Upper lobe of right lung (tissue), 1 donor: Measurements from ENCODE around the gene MUC5AC. TPM values are rescaled to one million over a fixed set of nuclear protein-coding genes. Genes with fewer than 3 reads are reported as not detected.

Experiments used
- ATAC-seq: fragments of 200-7000 bp; cut with Tn5 transposase; one replicate; pipeline ENCODE4 v1.9.1; 2020; ENCODE audit warnings: mild to moderate bottlenecking, moderate library complexity
- DNase-seq: peaks from one replicate; pipeline ENCODE4 v3.0.0-alpha.2; 2020
- H3K27ac ChIP-seq: fragments of 200-600 bp; one replicate; pipeline ENCODE4 v1.8.0; 2022
- H3K27me3 ChIP-seq: fragments of 200-600 bp; one replicate; pipeline ENCODE4 v1.8.0; 2022; ENCODE audit warnings: mild to moderate bottlenecking
- H3K36me3 ChIP-seq: fragments of 200-600 bp; one replicate; pipeline ENCODE4 v1.8.0; 2022
- H3K4me1 ChIP-seq: fragments of 200-600 bp; one replicate; pipeline ENCODE4 v1.8.0; 2022
- H3K4me3 ChIP-seq: fragments of 200-600 bp; one replicate; pipeline ENCODE4 v1.8.0; 2022; ENCODE audit warnings: mild to moderate bottlenecking
- H3K9me3 ChIP-seq: fragments of 200-600 bp; one replicate; pipeline ENCODE4 v1.8.0; 2022
- CTCF ChIP-seq: fragments of 200-600 bp; IDR thresholded peaks from one replicate; pipeline ENCODE4 v1.8.0; 2022; ENCODE audit warnings: antibody characterized with exemption
- intact Hi-C: fragments of 100-400 bp; cut with DNase I; formaldehyde crosslinking; loops from one replicate; pipeline ENCODE4 v1.11.0; 2022
- long read RNA-seq: library from polyadenylated mRNA; unstranded; transcript quantifications from one replicate; pipeline ENCODE4 v2.0.0, GENCODE V29; 2021
- total RNA-seq: library from RNA; stranded (reverse); fragmentation: NEBNext Ultra II Directional; extraction: Animal tissue kit (Norgen Biotek cat#: 25700); gene quantifications from one replicate; pipeline ENCODE4 v1.2.1, GENCODE V29; 2021
- donor health status: DM: no; HTN: yes; CAD: no; lungs with severe emphysema.

MUC5AC gene, protein sequence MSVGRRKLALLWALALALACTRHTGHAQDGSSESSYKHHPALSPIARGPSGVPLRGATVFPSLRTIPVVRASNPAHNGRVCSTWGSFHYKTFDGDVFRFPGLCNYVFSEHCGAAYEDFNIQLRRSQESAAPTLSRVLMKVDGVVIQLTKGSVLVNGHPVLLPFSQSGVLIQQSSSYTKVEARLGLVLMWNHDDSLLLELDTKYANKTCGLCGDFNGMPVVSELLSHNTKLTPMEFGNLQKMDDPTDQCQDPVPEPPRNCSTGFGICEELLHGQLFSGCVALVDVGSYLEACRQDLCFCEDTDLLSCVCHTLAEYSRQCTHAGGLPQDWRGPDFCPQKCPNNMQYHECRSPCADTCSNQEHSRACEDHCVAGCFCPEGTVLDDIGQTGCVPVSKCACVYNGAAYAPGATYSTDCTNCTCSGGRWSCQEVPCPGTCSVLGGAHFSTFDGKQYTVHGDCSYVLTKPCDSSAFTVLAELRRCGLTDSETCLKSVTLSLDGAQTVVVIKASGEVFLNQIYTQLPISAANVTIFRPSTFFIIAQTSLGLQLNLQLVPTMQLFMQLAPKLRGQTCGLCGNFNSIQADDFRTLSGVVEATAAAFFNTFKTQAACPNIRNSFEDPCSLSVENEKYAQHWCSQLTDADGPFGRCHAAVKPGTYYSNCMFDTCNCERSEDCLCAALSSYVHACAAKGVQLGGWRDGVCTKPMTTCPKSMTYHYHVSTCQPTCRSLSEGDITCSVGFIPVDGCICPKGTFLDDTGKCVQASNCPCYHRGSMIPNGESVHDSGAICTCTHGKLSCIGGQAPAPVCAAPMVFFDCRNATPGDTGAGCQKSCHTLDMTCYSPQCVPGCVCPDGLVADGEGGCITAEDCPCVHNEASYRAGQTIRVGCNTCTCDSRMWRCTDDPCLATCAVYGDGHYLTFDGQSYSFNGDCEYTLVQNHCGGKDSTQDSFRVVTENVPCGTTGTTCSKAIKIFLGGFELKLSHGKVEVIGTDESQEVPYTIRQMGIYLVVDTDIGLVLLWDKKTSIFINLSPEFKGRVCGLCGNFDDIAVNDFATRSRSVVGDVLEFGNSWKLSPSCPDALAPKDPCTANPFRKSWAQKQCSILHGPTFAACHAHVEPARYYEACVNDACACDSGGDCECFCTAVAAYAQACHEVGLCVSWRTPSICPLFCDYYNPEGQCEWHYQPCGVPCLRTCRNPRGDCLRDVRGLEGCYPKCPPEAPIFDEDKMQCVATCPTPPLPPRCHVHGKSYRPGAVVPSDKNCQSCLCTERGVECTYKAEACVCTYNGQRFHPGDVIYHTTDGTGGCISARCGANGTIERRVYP (N-terminal part only)
- not detected for total RNA-seq
- long read RNA-seq, result 0 reads

DNA sequence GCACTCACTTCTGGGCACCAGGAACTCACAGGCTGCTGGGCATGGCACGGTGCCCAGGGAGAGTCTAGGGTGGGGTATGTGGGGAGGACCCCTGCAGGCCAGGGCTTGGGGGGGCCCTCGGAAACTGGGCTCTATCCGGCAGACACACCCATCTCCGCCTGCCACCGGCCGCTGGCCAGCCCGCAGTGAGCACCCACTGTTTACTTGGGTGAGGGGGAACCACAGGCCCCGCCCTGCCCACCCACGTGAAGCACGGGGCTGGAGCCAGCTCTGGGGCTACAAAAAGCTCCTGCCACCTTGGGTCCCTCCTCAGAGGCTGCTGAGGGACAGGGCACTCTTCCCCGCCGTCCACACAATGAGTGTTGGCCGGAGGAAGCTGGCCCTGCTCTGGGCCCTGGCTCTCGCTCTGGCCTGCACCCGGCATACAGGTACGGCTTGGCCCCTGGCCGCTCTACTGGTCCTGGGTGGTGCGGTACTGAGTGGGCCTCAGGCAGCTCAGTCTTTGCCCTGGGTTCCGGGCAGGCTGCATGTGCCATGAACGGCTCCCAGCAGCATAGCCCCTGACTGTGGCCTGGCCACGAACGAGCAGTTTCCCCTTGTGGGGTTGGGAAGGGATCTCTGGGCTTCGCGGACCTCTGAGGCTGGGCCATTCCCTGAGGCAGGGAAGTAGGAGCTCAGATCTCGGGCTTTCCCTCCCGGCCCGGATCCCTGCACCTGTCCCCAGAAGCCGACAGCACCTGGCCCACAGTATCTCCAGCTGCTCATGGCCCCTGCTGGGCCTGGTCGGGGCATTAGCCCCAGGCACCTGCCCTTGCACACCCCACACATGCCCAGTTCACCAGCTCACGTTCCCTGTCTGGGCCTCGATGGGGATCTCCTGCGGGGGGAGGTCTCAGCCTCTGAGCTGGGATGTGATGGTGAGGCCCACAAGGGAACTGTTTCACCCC, at the start of gene MUC5AC:
Gene MUC5AC, plus strand, starts transcription at position 309 of the 947 bp plus-strand sequence. Its CDS starts 47 bp downstream, at position 356.
- peak; percentile 60 for DNase-seq
- no peak within 1 kb of the TSS for H3K27ac ChIP-seq
- no peaks in the 10 kb centered on the region for H3K4me1 ChIP-seq
- H3K27me3 ChIP-seq, result no peaks in the 10 kb centered on the region
- TF ChIP-seq CTCF, result no peak
- H3K4me3 ChIP-seq, result no peak within 1 kb of the TSS
- no peaks in the 10 kb centered on the region for H3K9me3 ChIP-seq
- no peak for ATAC-seq
- intact Hi-C loops, result no loop called here
- H3K36me3 ChIP-seq, result no peaks in the 10 kb centered on the region

GRCh38 chr11:1108246-1108900, 49.4 kb upstream of the MUC5AC start:
- Histone ChIP-seq H3K27ac (no peak overlapping the region), H3K9me3 (no peaks in the 10 kb centered on the region), H3K4me3 (no peak overlapping the region), H3K27me3 (peaks cover 22% of the 10 kb centered on the region), H3K36me3 (no peaks in the 10 kb centered on the region), H3K4me1 (no peaks in the 10 kb centered on the region)
- no peak for TF ChIP-seq CTCF
- no peak for ATAC-seq
- intact Hi-C loops, result no loop called here
- no peak for DNase-seq

DNA sequence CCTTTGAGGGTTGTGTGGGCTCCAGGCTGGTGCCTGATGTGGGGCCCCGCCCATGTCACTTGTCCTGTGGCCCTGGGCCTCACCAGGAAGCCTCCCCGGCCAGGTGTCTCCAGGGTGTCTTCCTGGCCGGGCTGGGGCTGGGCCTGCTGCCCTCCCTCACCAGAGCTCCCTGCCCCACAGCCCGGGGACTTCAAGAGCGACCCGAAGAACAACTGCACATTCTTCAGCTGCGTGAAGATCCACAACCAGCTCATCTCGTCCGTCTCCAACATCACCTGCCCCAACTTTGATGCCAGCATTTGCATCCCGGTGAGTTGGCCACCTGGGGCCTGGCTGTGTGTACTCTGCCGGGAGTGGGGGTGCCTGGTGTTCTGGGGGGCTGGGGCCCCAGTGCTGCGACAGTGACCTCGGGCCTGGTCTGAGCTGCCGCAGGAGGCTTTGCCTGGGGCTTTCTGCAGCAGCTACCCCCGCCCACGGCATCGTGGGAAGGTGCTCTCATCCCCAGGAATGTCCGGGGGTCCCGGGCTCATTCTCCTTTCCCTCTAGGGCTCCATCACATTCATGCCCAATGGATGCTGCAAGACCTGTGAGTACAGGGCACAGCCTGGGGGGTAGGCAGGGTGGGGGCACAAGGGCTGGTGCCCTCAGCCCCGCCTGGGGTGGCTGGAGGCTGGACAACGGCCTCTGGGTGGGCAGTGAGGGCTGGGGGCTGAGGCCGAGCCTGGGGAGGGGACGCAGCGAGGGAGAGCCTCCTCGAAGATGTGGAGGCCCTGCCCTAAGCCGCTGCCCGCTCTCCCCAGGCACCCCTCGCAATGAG, 48.4 kb upstream of the MUC5AC start:
- H3K36me3 ChIP-seq, result no peaks in the 10 kb centered on the region
- no peak overlapping the region for H3K4me3 ChIP-seq
- H3K27ac ChIP-seq, result no peak overlapping the region
- H3K27me3 ChIP-seq, result peaks cover 22% of the 10 kb centered on the region
- no peaks in the 10 kb centered on the region for H3K9me3 ChIP-seq
- intact Hi-C loops, result no loop called here
- no peaks in the 10 kb centered on the region for H3K4me1 ChIP-seq
- TF ChIP-seq CTCF, result no peak
- no peak for DNase-seq
- ATAC-seq, result no peak

DNA sequence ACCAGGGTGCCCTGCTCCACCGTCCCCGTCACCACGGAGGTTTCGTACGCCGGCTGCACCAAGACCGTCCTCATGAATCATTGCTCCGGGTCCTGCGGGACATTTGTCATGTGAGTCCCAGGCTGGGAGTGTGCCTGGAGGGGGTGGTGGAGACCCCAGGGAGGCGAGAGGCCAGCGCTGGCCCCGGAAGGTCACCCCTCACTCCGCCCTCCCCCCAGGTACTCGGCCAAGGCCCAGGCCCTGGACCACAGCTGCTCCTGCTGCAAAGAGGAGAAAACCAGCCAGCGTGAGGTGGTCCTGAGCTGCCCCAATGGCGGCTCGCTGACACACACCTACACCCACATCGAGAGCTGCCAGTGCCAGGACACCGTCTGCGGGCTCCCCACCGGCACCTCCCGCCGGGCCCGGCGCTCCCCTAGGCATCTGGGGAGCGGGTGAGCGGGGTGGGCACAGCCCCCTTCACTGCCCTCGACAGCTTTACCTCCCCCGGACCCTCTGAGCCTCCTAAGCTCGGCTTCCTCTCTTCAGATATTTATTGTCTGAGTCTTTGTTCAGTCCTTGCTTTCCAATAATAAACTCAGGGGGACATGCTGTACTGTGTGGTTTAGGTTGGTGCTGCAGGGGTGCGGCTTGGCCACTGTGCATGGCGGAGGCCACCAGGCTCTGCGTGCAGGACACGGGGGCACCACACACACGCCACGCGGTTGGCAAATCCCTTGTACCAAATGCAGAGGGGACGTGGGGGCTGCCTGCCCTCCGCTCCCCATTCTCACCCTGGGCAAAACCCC, 47.6 kb upstream of the MUC5AC start:
- H3K4me1 ChIP-seq, result no peaks in the 10 kb centered on the region
- no peak overlapping the region for H3K4me3 ChIP-seq
- intact Hi-C loops, result no loop called here
- H3K27ac ChIP-seq, result no peak overlapping the region
- no peak for TF ChIP-seq CTCF
- ATAC-seq, result no peak
- DNase-seq, result peak; percentile 63
- peaks cover 22% of the 10 kb centered on the region for H3K27me3 ChIP-seq
- no peaks in the 10 kb centered on the region for H3K36me3 ChIP-seq
- H3K9me3 ChIP-seq, result no peaks in the 10 kb centered on the region
